VCaP (cell line): Measurements from ENCODE around the gene KRTAP12-1.

Source experiments
- H3K27ac ChIP-seq: fragments of 450-650 bp; 2 replicates; pipeline ENCODE4 v1.5.1; 2017
- TF ChIP-seq, protein P1 (sequence below): fragments of 450-650 bp; conservative IDR thresholded peaks from 2 replicates; pipeline ENCODE4 v1.5.1; 2017; ENCODE audit warnings: mild to moderate bottlenecking, moderate library complexity

Gene KRTAP12-1

DNA sequence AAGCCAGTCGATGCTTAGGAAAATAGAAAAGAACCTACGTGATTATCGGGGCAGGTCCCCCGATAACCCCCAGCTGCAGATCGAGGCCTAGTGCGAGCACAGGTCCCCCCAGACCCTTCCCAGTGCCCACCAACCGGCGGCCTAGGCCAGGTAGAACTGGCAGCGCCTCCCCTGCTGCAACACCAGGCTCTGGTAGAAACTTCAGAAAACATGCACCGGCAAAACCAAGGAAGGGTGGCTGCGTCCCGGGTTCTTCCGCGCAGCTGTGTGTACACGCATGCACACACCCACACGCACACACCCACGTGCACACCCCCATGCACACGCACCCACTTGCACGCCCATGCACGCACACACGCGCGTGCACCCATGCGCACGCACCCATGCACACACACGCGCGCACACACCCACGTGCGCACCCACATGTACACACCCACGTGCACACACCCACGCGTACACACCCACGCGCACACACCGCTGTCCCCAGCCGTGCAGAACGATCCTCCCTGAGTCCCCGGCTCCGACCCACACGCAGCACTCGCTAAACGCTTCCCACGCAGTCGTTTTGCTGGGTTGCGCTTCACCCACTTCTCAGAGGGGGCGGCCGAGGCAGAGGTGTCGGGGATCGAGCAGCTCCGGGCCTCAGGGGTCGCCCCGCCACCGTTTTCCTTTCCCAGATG lies 24.2 kb upstream of the KRTAP12-1 start:
- no peak overlapping the region for H3K27ac ChIP-seq
- TF ChIP-seq, protein P1, sequence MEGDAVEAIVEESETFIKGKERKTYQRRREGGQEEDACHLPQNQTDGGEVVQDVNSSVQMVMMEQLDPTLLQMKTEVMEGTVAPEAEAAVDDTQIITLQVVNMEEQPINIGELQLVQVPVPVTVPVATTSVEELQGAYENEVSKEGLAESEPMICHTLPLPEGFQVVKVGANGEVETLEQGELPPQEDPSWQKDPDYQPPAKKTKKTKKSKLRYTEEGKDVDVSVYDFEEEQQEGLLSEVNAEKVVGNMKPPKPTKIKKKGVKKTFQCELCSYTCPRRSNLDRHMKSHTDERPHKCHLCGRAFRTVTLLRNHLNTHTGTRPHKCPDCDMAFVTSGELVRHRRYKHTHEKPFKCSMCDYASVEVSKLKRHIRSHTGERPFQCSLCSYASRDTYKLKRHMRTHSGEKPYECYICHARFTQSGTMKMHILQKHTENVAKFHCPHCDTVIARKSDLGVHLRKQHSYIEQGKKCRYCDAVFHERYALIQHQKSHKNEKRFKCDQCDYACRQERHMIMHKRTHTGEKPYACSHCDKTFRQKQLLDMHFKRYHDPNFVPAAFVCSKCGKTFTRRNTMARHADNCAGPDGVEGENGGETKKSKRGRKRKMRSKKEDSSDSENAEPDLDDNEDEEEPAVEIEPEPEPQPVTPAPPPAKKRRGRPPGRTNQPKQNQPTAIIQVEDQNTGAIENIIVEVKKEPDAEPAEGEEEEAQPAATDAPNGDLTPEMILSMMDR, result no peak

DNA sequence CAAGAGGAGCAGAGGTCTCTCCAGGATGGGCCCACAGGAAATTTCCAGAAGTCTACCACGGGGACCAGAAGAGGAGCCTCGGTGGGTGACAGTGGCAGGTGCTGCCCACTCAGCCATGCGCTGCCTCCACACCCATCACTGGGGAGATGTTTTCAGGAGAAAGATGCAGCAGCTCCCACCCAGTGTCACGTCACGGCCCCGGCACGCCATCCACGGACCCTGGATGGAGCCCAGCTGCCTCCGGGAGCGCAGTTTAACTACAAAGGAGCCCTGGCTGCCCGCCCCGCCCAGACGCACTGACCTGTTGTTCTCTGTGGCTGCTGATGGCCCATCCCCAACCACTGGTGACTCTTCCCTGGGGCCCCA lies 22.7 kb upstream of the KRTAP12-1 start:
- TF ChIP-seq, protein P1, result no peak
- no peak overlapping the region for H3K27ac ChIP-seq

DNA sequence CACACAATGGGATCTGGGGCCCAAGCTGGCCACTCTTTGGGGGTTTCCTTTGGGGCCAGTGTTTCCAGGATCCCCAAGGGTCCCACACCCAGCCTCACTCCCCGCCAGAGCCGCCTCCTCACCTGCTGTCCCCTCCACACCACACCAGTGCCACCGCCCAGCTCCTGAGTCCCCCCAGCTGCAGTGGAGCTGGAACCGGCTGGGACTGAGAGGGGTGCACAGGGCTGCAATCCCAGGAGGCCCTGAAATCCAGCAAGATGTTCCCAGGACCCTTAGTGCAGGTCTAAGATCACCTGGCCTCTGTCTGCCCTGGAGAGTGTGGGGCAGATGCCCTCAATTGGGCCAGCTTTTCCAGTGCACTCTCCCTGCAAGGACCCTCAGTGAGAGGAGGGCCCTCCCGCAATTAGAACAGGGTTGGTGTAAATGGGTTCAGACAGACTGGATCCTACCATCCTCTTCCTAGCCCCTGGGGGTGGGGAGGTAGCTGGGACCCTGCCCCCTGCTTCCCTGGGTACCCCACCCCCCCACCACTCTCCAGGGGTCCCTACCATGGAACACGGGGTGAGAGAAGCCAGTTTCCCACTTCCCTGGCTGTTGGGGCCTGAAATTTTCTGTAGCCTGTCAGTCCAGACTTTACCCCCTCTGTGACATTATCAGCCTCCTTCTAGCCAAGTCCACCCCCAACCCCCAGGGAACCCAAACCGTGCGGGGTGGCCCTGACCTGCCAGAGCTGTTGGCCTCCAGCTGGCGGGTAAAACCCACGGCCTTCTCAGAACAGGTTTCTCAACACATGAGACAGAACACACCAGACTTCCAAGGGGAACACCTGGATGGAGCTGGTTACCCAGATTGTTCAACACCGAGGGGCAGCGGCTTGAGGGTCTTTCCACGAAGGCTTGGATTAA lies 22.0 kb upstream of the KRTAP12-1 start:
- TF ChIP-seq, protein P1, result no peak
- H3K27ac ChIP-seq, result no peak overlapping the region

DNA sequence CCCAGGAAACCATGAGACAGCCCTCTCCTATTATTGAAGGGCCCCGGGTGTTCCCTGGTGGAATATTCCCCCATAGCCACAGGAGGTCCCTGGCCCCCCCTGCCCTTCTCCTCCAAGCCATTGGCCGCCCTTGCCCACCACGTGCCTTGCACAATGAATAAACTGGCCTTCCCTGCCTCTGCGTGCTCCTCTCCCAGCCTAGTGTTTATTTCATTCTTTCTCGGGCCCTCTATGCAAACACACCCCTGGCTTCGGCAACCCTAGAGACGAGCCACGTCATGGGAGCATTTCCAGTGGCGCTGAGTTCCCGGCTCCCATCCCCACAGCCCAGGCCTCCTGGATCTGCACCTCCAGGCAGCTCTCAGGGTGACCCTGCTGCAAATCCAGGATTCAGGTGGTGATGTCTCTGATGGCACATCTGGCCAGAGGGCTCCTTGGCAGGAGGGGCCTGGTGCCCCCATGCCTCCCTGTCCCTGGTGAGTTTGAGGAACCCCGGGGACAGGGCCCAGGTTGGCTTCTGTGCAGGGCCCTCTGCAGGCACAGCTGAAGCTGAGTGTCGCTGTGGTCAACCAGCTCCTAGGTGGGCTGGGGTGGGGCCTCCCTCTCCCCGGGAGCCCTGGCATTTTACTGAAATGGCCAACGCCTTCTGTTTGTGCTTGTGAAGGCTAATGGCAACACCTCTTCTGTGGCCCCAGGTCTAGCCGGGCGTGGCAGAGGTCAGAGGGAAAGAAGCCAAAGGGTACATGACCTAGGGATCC lies 21.2 kb upstream of the KRTAP12-1 start:
- TF ChIP-seq, protein P1, result no peak
- H3K27ac ChIP-seq, result no peak overlapping the region

DNA sequence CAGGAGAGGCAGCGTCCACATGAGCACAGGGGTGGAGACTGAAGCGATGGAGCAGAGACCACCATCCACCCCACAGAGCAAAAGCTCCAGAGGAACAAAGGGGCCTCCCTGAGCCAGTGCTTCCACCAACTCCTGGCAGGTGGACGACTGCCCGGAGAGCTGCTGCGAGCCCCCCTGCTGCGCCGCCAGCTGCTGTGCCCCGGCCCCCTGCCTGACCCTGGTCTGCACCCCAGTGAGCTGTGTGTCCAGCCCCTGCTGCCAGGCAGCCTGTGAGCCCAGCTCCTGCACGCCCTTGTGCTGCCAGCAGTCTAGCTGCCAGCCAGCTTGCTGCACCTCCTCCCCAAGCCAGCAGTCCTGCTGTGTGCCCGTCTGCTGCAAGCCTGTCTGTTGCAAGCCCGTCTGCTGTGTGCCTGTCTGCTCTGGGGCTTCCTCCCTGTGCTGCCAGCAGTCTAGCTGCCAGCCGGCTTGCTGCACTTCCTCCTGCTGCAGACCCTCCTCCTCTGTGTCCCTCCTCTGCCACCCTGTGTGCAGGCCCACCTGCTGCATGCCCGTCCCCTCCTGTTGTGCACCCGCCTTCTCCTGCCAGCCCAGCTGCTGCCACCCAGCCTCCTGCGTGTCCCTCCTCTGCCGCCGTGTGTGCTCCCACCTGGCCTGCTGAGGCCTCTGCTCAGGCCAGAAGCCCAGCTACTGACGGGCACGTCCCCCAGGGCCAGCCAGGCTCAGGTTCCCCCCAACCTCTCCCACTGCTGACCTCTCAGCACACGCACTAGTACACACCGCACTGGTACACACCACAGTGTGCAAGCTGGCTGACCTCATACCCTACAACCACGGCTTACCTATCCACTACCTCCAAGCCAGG lies 20.4 kb upstream of the KRTAP12-1 start:
- TF ChIP-seq, protein P1, result no peak
- H3K27ac ChIP-seq, result no peak overlapping the region

DNA sequence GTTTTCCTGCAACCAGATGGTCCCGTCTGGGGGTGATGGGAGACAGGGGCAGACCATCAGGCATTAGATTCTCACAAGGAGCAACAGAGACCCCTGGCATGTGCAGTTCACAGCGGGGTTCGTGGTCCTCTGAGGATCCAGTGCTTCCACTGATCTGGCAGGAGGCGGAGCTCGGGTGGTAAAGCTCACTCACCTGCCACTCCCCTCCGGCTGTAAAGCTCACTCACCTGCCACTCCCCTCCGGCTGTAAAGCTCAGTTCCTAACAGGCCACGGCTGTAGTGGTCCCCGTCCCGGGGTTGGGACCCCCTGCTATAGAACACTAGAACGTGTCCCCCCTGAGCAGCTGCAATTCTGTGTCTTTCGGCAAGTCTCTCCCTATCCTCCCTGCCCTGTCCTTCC lies 19.6 kb upstream of the KRTAP12-1 start:
- TF ChIP-seq, protein P1, result no peak
- no peak overlapping the region for H3K27ac ChIP-seq
